Astrocyte of the cerebellum (primary cell): ENCODE results near the gene SAYSD1.
A peak's percentile ranks its signal among the peaks of the same experiment; 100 is the strongest.

Experiments used
- DNase-seq: peaks from one replicate; pipeline ENCODE4 v3.0.0-alpha.2; 2011; ENCODE audit warnings: low read depth
- H3K4me3 ChIP-seq: 2 replicates; pipeline ENCODE4 v1.5.1; 2011; ENCODE audit warnings: mild to moderate bottlenecking, low read depth, low read length, moderate library complexity
- CTCF ChIP-seq: IDR thresholded peaks from 2 replicates; pipeline ENCODE4 v1.5.1; 2012; ENCODE audit warnings: low read length, low read depth, moderate library complexity, mild to moderate bottlenecking; ENCODE audit errors: missing control alignments
- in situ Hi-C: cut with HindIII; loops from 2 replicates; pipeline ENCODE4 v1.10.0; 2017; ENCODE audit warnings: low sequenced_read_pairs

Gene SAYSD1

DNA sequence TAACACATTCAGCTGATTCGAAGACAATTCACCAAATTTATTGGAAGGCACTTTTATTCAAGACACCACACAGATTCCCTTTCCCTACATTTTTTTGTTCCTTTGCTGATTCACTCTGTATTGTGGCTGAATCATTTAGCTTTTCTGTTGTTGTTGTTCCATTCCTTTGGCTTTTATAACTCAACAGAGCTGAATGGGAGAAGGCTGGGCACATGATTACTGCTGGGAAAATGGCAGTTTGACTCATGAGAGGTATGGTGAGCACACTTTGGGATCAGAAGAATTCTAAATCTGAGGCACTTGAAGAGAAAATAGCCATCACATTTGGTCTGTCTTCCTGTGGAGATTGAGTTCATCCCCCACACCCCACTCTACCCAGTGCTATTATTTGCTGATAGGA, 15.7 kb upstream of the SAYSD1 start:
- no peak for TF ChIP-seq CTCF
- no peak overlapping the region for H3K4me3 ChIP-seq
- in situ Hi-C loops = no loop called here
- DNase-seq = no peak

DNA sequence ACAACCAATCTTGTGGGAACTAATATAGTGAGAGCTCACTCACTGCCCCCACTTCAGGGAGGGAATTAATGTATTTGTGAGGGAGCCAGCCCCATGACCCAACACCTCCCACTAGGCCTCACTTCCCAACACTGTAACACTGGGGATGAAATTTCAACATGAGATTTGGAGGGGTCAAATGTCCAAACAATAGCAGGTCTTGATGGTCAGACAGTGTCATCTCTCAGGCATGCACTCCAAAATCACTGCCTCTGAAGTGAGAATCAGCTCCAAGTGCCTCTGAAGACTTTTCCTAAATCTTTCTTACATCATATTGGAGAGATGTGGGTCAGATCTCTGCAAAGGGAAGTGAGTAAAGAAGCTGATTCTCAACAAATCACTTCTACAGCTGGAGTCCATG, 13.8 kb upstream of the SAYSD1 start:
- no peak for DNase-seq
- H3K4me3 ChIP-seq = no peak overlapping the region
- in situ Hi-C loops = no loop called here
- TF ChIP-seq CTCF = no peak

GRCh38 chr6:39128106-39128505, 13.1 kb upstream of the SAYSD1 start:
- in situ Hi-C loops = no loop called here
- DNase-seq = no peak
- no peak overlapping the region for H3K4me3 ChIP-seq
- TF ChIP-seq CTCF = no peak

DNA sequence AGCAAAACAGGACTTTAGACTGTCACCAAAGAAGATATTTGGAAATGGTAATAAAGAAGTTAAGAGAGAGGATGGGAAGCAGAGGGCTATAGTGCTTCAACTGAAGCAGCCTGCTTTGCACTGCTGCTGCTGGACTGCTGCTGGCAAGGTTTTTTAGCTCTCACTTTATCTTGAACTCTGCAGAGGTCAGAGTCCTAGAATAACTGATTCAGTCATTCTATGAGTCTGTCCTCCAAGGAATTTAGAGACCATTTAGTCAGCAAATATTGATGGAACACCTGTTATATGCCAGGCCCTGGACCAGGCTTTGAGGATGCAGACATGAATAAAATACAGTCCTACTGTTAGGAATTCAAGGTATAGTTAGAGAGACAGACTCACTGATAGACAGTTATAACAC, 9.1 kb upstream of the SAYSD1 start:
- H3K4me3 ChIP-seq = no peak overlapping the region
- in situ Hi-C loops = no loop called here
- DNase-seq = no peak
- no peak for TF ChIP-seq CTCF

- no peak overlapping the region for H3K4me3 ChIP-seq
- in situ Hi-C loops = no loop called here
- no peak for TF ChIP-seq CTCF
- no peak for DNase-seq
Measured at GRCh38 chr6:39118921-39119320, 3.9 kb upstream of the SAYSD1 start.

GRCh38 chr6:39114388-39114703, 640 bp downstream of the SAYSD1 start:
- peak overlapping the region; percentile 78 for H3K4me3 ChIP-seq
- in situ Hi-C loops = loop anchor here (5.0 kb wide), 1 partner anchor 68 kb away; no protein-coding TSS in a partner anchor
- no peak for DNase-seq
- no peak for TF ChIP-seq CTCF

- peak overlapping the region; percentile 78 for H3K4me3 ChIP-seq
- no peak for DNase-seq
- no peak for TF ChIP-seq CTCF
- in situ Hi-C loops = loop anchor here (5.0 kb wide), 1 partner anchor 69 kb away; no protein-coding TSS in a partner anchor
Measured at GRCh38 chr6:39113788-39114187, 1.2 kb downstream of the SAYSD1 start.
